Measurements from ENCODE around the gene SDK2. TPM values are rescaled to one million over a fixed set of nuclear protein-coding genes. Genes with fewer than 3 reads are reported as not detected.

Gene SDK2
- total RNA-seq, 1 donor = under 0.01 TPM

DNA sequence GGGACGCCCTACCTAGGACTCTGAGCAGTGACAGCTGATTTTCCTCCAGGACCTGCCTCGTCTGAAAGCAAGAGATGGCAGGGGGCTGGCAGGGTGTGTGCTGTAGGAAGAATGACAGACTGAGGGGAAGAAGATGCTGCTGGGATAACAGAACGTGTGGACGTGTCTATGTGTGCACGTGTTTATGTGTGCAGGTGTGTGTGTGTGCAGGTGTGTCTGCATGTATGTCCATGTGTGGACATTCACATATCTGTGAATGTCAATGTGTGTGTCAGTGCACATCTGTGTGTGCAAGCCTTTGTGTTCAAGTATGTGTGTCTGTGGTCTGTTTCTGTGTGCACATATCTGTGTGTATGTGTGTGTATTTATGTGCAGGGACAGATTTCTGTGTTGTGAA lies 132.5 kb downstream of the SDK2 start:
- H3K4me3 ChIP-seq (ENCODE audit: insufficient read depth, low read length) = no peak overlapping the region
- H3K27me3 ChIP-seq (ENCODE audit: insufficient read depth, low read length) = no peaks in the 10 kb centered on the region
- no peaks in the 10 kb centered on the region for H3K79me2 ChIP-seq (ENCODE audit: insufficient read depth, low read length)
- peak; percentile 23 for DNase-seq (ENCODE audit: insufficient read length, low spot score, missing footprints)
- TF ChIP-seq, protein P1, sequence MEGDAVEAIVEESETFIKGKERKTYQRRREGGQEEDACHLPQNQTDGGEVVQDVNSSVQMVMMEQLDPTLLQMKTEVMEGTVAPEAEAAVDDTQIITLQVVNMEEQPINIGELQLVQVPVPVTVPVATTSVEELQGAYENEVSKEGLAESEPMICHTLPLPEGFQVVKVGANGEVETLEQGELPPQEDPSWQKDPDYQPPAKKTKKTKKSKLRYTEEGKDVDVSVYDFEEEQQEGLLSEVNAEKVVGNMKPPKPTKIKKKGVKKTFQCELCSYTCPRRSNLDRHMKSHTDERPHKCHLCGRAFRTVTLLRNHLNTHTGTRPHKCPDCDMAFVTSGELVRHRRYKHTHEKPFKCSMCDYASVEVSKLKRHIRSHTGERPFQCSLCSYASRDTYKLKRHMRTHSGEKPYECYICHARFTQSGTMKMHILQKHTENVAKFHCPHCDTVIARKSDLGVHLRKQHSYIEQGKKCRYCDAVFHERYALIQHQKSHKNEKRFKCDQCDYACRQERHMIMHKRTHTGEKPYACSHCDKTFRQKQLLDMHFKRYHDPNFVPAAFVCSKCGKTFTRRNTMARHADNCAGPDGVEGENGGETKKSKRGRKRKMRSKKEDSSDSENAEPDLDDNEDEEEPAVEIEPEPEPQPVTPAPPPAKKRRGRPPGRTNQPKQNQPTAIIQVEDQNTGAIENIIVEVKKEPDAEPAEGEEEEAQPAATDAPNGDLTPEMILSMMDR (IDR thresholded peaks at IDR 0.05; ENCODE audit: extremely low read depth, low read depth, low read length) = no peak
- H3K27ac ChIP-seq (ENCODE audit: low read depth, low read length) = no peak overlapping the region
- H3K36me3 ChIP-seq (ENCODE audit: insufficient read depth, low read length) = no peaks in the 10 kb centered on the region
- no peaks in the 10 kb centered on the region for H4K20me1 ChIP-seq (ENCODE audit: insufficient read depth, low read length)
- no peaks in the 10 kb centered on the region for H3K4me1 ChIP-seq (ENCODE audit: insufficient read depth, low read length)
- no peak overlapping the region for H2AFZ ChIP-seq (ENCODE audit: low read length)
- H3K9me3 ChIP-seq (ENCODE audit: low read depth, low read length) = no peaks in the 10 kb centered on the region
- H3K4me2 ChIP-seq (ENCODE audit: insufficient read depth, low read length) = no peak overlapping the region

DNA sequence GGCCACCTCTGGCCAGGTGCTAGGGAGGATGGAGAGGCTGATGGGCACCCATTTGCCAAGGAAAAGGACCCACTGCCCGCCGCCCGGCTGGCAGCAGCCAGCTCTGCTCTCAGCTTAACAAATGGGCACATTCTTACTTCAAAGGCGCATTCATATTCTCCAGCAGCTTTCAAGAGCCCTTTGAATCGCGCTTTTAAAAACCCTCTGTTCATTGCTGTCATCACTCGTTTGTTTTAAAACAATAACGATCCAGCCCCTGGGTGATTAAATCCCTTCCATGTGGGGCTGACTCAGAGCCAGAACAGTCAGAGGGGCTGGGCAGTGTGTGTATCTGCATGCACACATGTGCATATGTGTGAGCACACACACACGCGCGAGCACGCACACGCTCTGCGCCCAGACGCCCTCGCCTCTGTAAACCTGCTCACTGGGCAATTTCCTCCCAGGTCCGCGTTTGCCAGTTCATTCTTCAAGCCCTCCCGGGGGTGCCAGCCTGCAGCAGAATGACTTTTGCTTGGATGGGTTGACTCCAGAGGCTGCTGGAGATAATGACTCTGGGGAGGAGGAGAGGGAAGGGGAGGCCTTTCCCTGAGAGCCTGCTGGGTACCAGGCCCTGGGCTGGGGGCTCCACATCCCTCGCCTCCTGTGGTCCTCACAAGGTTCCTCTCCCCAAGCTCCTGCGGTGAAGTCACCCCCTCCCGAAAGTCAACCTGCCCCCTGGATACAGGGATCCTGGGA lies 133.1 kb downstream of the SDK2 start:
- H3K4me3 ChIP-seq (ENCODE audit: insufficient read depth, low read length) = no peak overlapping the region
- H3K4me2 ChIP-seq (ENCODE audit: insufficient read depth, low read length) = no peak overlapping the region
- no peaks in the 10 kb centered on the region for H3K9me3 ChIP-seq (ENCODE audit: low read depth, low read length)
- H3K4me1 ChIP-seq (ENCODE audit: insufficient read depth, low read length) = no peaks in the 10 kb centered on the region
- H2AFZ ChIP-seq (ENCODE audit: low read length) = no peak overlapping the region
- no peaks in the 10 kb centered on the region for H3K36me3 ChIP-seq (ENCODE audit: insufficient read depth, low read length)
- peak; percentile 41 for DNase-seq (ENCODE audit: insufficient read length, low spot score, missing footprints)
- H3K27me3 ChIP-seq (ENCODE audit: insufficient read depth, low read length) = no peaks in the 10 kb centered on the region
- H3K79me2 ChIP-seq (ENCODE audit: insufficient read depth, low read length) = no peaks in the 10 kb centered on the region
- H3K27ac ChIP-seq (ENCODE audit: low read depth, low read length) = no peak overlapping the region
- TF ChIP-seq, protein P1 (IDR thresholded peaks at IDR 0.05; ENCODE audit: extremely low read depth, low read depth, low read length) = no peak
- H4K20me1 ChIP-seq (ENCODE audit: insufficient read depth, low read length) = no peaks in the 10 kb centered on the region

DNA sequence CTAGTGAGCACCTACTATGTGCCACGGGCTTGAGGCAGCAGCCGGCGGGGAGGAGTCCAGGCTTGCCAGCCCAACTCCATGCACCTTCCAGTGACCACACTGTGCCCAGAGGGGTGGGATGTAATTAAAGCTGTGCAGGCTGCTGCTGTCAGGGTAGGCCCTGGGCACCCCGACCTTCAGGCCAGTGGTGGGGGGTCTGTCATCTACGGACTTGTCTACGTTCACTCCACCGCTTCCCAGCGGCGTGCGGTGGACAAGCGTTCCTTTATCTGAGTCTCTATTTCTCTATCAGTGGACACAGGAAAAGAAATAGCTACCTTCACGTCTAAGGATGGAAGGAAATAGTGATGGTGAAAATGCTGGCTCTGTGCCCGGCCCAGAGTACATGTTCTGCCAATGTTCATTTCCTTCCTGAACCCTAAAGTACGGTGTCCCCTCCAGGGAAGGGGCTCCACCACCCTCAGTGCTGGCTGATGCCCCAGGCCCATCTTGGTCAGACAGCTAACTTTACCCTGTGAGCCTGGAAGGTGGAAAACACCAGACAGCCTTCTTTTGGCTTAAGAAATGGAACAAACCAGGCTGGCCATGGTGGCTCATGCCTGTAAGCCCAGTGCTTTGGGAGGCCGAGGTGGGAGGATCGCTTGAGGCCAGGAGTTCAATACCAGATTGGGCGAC lies 135.2 kb downstream of the SDK2 start:
- Histone ChIP-seq H3K36me3 (ENCODE audit: insufficient read depth, low read length) (no peaks in the 10 kb centered on the region), H3K27ac (ENCODE audit: low read depth, low read length) (no peak overlapping the region), H3K9me3 (ENCODE audit: low read depth, low read length) (no peaks in the 10 kb centered on the region), H3K79me2 (ENCODE audit: insufficient read depth, low read length) (no peaks in the 10 kb centered on the region), H3K27me3 (ENCODE audit: insufficient read depth, low read length) (no peaks in the 10 kb centered on the region), H3K4me3 (ENCODE audit: insufficient read depth, low read length) (no peak overlapping the region), H3K4me1 (ENCODE audit: insufficient read depth, low read length) (no peaks in the 10 kb centered on the region), H3K4me2 (ENCODE audit: insufficient read depth, low read length) (no peak overlapping the region), H2AFZ (ENCODE audit: low read length) (no peak overlapping the region), H4K20me1 (ENCODE audit: insufficient read depth, low read length) (no peaks in the 10 kb centered on the region)
- peak; percentile 68 for DNase-seq (ENCODE audit: insufficient read length, low spot score, missing footprints)
- TF ChIP-seq, protein P1 (IDR thresholded peaks at IDR 0.05; ENCODE audit: extremely low read depth, low read depth, low read length) = no peak
